ENCODE data around the gene ADAM17.

DNA sequence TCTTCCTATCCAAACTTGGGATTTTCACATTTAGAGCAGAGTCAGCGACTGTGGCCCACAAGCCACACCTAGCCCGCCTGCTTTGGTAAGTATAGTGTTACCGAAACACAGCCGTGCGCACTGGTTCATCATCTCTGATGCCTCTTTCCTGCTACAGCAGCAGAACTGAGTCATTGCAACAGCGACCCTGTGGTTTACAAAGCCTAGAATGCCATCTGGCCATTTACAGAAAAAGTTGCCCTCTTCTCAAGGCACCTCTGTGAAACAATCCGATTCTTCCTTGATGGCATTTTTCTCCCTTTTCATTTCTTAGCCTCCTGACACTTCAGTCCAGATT lies 92.0 kb downstream of the ADAM17 start:
- TF ChIP-seq POLR2AphosphoS5 (IDR thresholded peaks at IDR 0.05) (no peak), POLR2A (IDR thresholded peaks at IDR 0.05) (no peak)
